HUES64 (cell line): ENCODE results near the gene MUC22.
"Not testable (repeated sequence)": the region's sequence is repeated elsewhere in the genome, so short reads cannot be mapped to it uniquely, and the experiment has no call there.

Experiments
- H3K27ac ChIP-seq: 2 replicates; pipeline ENCODE4 v1.7.0; 2013; ENCODE audit warnings: low read depth, low read length, inconsistent platforms
- H3K27me3 ChIP-seq: 2 replicates; pipeline ENCODE4 v1.6.1; 2013; ENCODE audit warnings: mild to moderate bottlenecking, low read length; ENCODE audit not compliant: insufficient read depth
- H3K36me3 ChIP-seq: 2 replicates; pipeline ENCODE4 v1.6.1; 2013; ENCODE audit warnings: mild to moderate bottlenecking, low read length; ENCODE audit not compliant: insufficient read depth
- H3K4me1 ChIP-seq: 2 replicates; pipeline ENCODE4 v1.6.1; 2013; ENCODE audit warnings: mild to moderate bottlenecking, low read length, moderate library complexity; ENCODE audit not compliant: insufficient read depth
- H3K4me3 ChIP-seq: 2 replicates; pipeline ENCODE4 v1.5.1; 2013; ENCODE audit warnings: mild to moderate bottlenecking, low read length, moderate library complexity
- H3K9ac ChIP-seq: 2 replicates; pipeline ENCODE4 v1.6.1; 2013; ENCODE audit warnings: mild to moderate bottlenecking, low read depth, low read length
- H3K9me3 ChIP-seq: 2 replicates; pipeline ENCODE4 v1.6.1; 2013; ENCODE audit warnings: low read depth, low read length; ENCODE audit not compliant: insufficient read depth
- WGBS: fragments of 150-250, 120-280 bp; methylation state at CpG from one replicate; pipeline ENCODE4 v1.1.7; 2013; ENCODE audit warnings: missing lambda C conversion rate; 5-methylcytosine and 5-hydroxymethylcytosine counted together

The MUC22 gene

GRCh38 chr6:31020057-31020456 is 9.8 kb downstream of the MUC22 start:
- Histone ChIP-seq H3K4me1 (no peaks in the 10 kb centered on the region), H3K4me3 (no peak overlapping the region), H3K27ac (no peak overlapping the region), H3K27me3 (no peaks in the 10 kb centered on the region), H3K9ac (no peak overlapping the region), H3K36me3 (no peaks in the 10 kb centered on the region), H3K9me3 (0 out of 2 replicates have a peak, but pooled peaks cover 5% of the 10 kb centered on the region)
- 100% methylated on average over 1 of the region's 2 CpGs for WGBS

GRCh38 chr6:31020631-31021255 is 10.5 kb downstream of the MUC22 start:
- not testable (repeated sequence) for H3K4me3 ChIP-seq, H3K9me3 ChIP-seq, H3K36me3 ChIP-seq, H3K4me1 ChIP-seq, H3K9ac ChIP-seq, H3K27ac ChIP-seq, H3K27me3 ChIP-seq
- WGBS = 85% methylated on average over 36 of the region's 36 CpGs

- not testable (repeated sequence) for H3K36me3 ChIP-seq, H3K4me3 ChIP-seq, H3K4me1 ChIP-seq, H3K27ac ChIP-seq, H3K9me3 ChIP-seq, H3K9ac ChIP-seq, H3K27me3 ChIP-seq
- 90% methylated on average over 15 of the region's 15 CpGs for WGBS
Measured at GRCh38 chr6:31021705-31022531, 11.6 kb downstream of the MUC22 start.

DNA sequence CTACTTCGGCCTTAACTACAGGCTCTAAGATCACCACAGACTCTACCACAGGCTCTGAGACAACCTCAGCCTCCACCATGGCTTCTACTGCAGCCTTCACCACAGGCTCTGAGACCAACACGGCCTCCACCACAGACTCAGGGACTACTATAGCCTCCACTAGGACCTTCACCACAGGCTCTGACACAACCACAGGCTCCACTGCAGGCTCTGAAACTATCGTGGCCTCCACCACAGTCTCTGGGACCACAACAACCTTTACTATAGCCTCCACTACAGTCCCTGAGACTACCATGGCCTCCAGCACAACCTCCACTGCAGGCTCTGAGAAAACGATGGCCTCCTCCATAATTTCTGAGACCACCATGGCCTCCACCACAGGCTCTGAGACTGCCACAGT is 15.3 kb downstream of the MUC22 start:
- no peak overlapping the region for H3K9ac ChIP-seq
- WGBS = 89% methylated on average over 4 of the region's 4 CpGs
- no peaks in the 10 kb centered on the region for H3K36me3 ChIP-seq
- H3K27ac ChIP-seq = no peak overlapping the region
- H3K9me3 ChIP-seq = peaks cover 3% of the 10 kb centered on the region; the same call in 1 of the 2 replicates
- no peaks in the 10 kb centered on the region for H3K4me1 ChIP-seq
- H3K4me3 ChIP-seq = no peak overlapping the region
- no peaks in the 10 kb centered on the region for H3K27me3 ChIP-seq

DNA sequence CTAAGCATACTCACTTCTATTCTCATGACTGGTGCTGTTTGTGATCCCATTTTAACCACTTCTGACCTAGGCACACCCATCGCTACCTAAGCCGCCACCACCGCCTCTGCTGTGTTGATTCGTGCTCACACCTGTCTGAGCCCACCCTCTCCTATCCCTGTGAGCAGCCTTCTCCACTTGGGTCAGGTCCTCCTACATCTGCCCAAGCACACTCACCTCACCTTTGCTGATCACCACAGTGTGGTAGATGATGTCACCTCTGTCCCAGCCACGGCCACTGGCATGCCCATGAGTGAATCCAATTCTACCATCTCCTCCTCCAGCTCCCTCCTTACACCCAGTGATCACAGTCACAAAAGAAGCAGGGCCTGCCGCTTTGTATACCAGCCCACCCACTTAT is 20.8 kb downstream of the MUC22 start:
- Histone ChIP-seq H3K9me3 (peaks cover 3% of the 10 kb centered on the region; the same call in 1 of the 2 replicates), H3K9ac (no peak overlapping the region), H3K4me1 (no peaks in the 10 kb centered on the region), H3K27ac (no peak overlapping the region), H3K4me3 (no peak overlapping the region), H3K36me3 (no peaks in the 10 kb centered on the region), H3K27me3 (no peaks in the 10 kb centered on the region)
- WGBS = 88% methylated on average over 6 of the region's 6 CpGs

DNA sequence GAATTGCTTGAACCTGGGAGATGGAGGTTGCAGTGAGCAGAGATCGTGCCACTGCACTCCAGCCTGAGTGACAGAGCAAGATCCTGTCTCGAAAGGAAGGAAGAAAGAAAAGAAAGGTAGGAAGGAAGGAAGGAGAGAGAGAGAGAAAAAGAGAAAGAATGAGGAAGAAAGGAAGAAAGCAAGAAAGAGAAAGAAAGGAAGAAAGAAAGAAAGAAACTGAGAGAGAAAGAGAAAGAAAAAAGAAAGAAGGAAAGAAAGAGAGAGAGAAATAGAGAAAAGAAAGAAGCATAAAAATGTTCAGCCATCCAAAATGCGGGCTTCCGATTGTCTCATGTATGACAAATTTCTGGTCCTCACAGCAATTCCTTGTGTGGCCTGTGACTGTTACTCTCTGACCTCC is 22.8 kb downstream of the MUC22 start:
- Histone ChIP-seq H3K4me1 (no peaks in the 10 kb centered on the region), H3K36me3 (no peaks in the 10 kb centered on the region), H3K4me3 (no peak overlapping the region), H3K27me3 (no peaks in the 10 kb centered on the region), H3K9me3 (peaks cover 3% of the 10 kb centered on the region; the same call in 1 of the 2 replicates), H3K27ac (no peak overlapping the region), H3K9ac (no peak overlapping the region)
- WGBS = 93% methylated on average over 4 of the region's 4 CpGs

- Histone ChIP-seq H3K27me3 (no peaks in the 10 kb centered on the region), H3K27ac (no peak overlapping the region), H3K4me1 (no peaks in the 10 kb centered on the region), H3K4me3 (no peak overlapping the region), H3K9me3 (no peaks in the 10 kb centered on the region), H3K36me3 (no peaks in the 10 kb centered on the region), H3K9ac (no peak overlapping the region)
- 98% methylated on average over 3 of the region's 4 CpGs for WGBS
Measured at GRCh38 chr6:31035862-31036497, 25.7 kb downstream of the MUC22 start.

GRCh38 chr6:31037169-31037568 is 26.9 kb downstream of the MUC22 start:
- no peak overlapping the region for H3K9ac ChIP-seq
- H3K36me3 ChIP-seq = no peaks in the 10 kb centered on the region
- WGBS = 88% methylated on average over 7 of the region's 7 CpGs
- H3K4me1 ChIP-seq = no peaks in the 10 kb centered on the region
- H3K4me3 ChIP-seq = no peak overlapping the region
- H3K9me3 ChIP-seq = no peaks in the 10 kb centered on the region
- no peaks in the 10 kb centered on the region for H3K27me3 ChIP-seq
- H3K27ac ChIP-seq = no peak overlapping the region

- no peaks in the 10 kb centered on the region for H3K36me3 ChIP-seq
- 82% methylated on average over 3 of the region's 3 CpGs for WGBS
- no peaks in the 10 kb centered on the region for H3K9me3 ChIP-seq
- no peak overlapping the region for H3K27ac ChIP-seq
- no peak overlapping the region for H3K4me3 ChIP-seq
- no peaks in the 10 kb centered on the region for H3K4me1 ChIP-seq
- H3K9ac ChIP-seq = no peak overlapping the region
- H3K27me3 ChIP-seq = no peaks in the 10 kb centered on the region
Measured at GRCh38 chr6:31037682-31038081, 27.4 kb downstream of the MUC22 start.

DNA sequence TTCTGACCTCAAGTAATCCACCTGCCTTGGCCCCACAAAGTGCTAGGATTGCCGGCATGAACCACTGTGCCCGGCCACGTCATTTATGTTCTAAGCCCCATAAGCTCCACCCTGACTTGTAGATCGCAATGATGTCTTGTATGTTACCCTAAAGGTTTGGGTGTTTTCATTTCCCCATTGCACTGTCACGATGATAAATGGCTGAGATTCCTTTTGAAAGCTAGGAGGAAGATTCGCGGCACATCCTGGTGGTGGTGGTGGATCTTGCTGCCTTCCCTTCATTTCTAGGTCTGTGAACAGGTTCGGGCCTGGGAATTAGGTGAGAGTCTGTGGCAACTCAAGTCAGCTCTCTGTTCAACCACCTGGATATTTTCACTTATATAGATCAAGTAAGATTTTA is 28.3 kb downstream of the MUC22 start:
- H3K9me3 ChIP-seq = no peaks in the 10 kb centered on the region
- no peaks in the 10 kb centered on the region for H3K27me3 ChIP-seq
- no peaks in the 10 kb centered on the region for H3K36me3 ChIP-seq
- no peaks in the 10 kb centered on the region for H3K4me1 ChIP-seq
- H3K27ac ChIP-seq = no peak overlapping the region
- H3K9ac ChIP-seq = no peak overlapping the region
- 94% methylated on average over 7 of the region's 8 CpGs for WGBS
- H3K4me3 ChIP-seq = no peak overlapping the region

DNA sequence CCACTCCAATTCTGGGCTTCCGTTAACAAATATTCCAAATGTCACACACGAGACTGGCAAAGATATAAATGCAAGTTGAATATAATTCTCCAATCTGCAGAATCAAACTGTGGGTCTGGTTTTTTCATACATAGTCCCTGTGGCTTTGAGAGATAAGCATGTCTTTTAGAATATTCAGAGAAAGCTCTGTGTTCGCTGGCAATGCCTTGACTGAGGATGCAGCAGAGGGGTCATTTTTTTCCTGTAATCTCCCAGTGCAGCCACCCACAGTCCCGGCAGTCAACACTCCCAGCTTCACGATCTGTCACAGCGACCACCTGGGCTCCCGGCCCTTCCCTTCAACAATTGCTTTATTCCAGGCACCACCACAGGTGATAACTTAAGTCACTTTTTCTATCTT is 30.5 kb downstream of the MUC22 start:
- H3K27ac ChIP-seq = no peak overlapping the region
- H3K9ac ChIP-seq = no peak overlapping the region
- H3K4me3 ChIP-seq = no peak overlapping the region
- H3K27me3 ChIP-seq = no peaks in the 10 kb centered on the region
- no peaks in the 10 kb centered on the region for H3K4me1 ChIP-seq
- no peaks in the 10 kb centered on the region for H3K36me3 ChIP-seq
- H3K9me3 ChIP-seq = no peaks in the 10 kb centered on the region
- 82% methylated on average over 7 of the region's 7 CpGs for WGBS
